H9 (cell line): Measurements from ENCODE around the gene TBR1. TPM values are rescaled to one million over a fixed set of nuclear protein-coding genes. Genes with fewer than 3 reads are reported as not detected.

ENCODE experiments used
- DNase-seq: peaks from one replicate; pipeline ENCODE4 v3.0.0-alpha.2; 2017
- H2AFZ ChIP-seq: one replicate; pipeline ENCODE4 v1.6.1; 2013; ENCODE audit warnings: mild to moderate bottlenecking, low read length, control low read depth, moderate library complexity
- H2AK5ac ChIP-seq: 2 replicates; pipeline ENCODE4 v1.6.1; 2013; ENCODE audit warnings: low read length, control low read depth, mixed read lengths; ENCODE audit not compliant: insufficient read length
- H2BK120ac ChIP-seq: one replicate; pipeline ENCODE4 v1.6.1; 2013; ENCODE audit warnings: low read depth, mild to moderate bottlenecking, low read length, control low read depth, inconsistent platforms; ENCODE audit not compliant: poor library complexity, severe bottlenecking
- H2BK12ac ChIP-seq: 2 replicates; pipeline ENCODE4 v1.6.1; 2013; ENCODE audit warnings: low read length, control low read depth, mixed read lengths, low read depth; ENCODE audit not compliant: insufficient read length
- H2BK15ac ChIP-seq: 2 replicates; pipeline ENCODE4 v1.6.1; 2013; ENCODE audit warnings: low read depth, low read length, control low read depth
- H2BK20ac ChIP-seq: one replicate; pipeline ENCODE4 v1.6.1; 2013; ENCODE audit warnings: low read depth, mild to moderate bottlenecking, low read length, control low read depth, inconsistent platforms; ENCODE audit not compliant: poor library complexity, severe bottlenecking
- H2BK5ac ChIP-seq: 2 replicates; pipeline ENCODE4 v1.6.1; 2013; ENCODE audit warnings: low read length, control low read depth, mixed read lengths; ENCODE audit not compliant: insufficient read length
- H3K14ac ChIP-seq: 2 replicates; pipeline ENCODE4 v1.6.1; 2013; ENCODE audit warnings: low read length, control low read depth; ENCODE audit not compliant: insufficient read depth
- H3K18ac ChIP-seq: 2 replicates; pipeline ENCODE4 v1.6.1; 2013; ENCODE audit warnings: low read depth, mild to moderate bottlenecking, mixed read lengths, low read length, control low read depth; ENCODE audit not compliant: insufficient read length
- H3K23ac ChIP-seq: 2 replicates; pipeline ENCODE4 v1.6.1; 2013; ENCODE audit warnings: low read length, control low read depth, mixed read lengths, low read depth; ENCODE audit not compliant: insufficient read length
- H3K23me2 ChIP-seq: 2 replicates; pipeline ENCODE4 v1.6.1; 2013; ENCODE audit warnings: low read depth, mild to moderate bottlenecking, mixed read lengths, low read length, control low read depth; ENCODE audit not compliant: insufficient read length, poor library complexity, severe bottlenecking
- H3K27ac ChIP-seq: 2 replicates; pipeline ENCODE4 v1.5.1; 2013; ENCODE audit warnings: low read length, control low read depth, mixed read lengths, low read depth; ENCODE audit not compliant: insufficient read length
- H3K27me3 ChIP-seq: 2 replicates; pipeline ENCODE4 v1.6.1; 2013; ENCODE audit warnings: low read length, control low read depth, inconsistent platforms; ENCODE audit not compliant: insufficient read depth
- H3K4ac ChIP-seq: 2 replicates; pipeline ENCODE4 v1.6.1; 2013; ENCODE audit warnings: low read depth, mild to moderate bottlenecking, control low read depth, inconsistent platforms, low read length, moderate library complexity
- H3K4me1 ChIP-seq: 2 replicates; pipeline ENCODE4 v1.6.1; 2013; ENCODE audit warnings: low read length, control low read depth, inconsistent platforms; ENCODE audit not compliant: insufficient read depth
- H3K4me2 ChIP-seq: 2 replicates; pipeline ENCODE4 v1.6.1; 2013; ENCODE audit warnings: low read length, control low read depth, mixed read lengths; ENCODE audit not compliant: insufficient read length, insufficient read depth
- H3K56ac ChIP-seq: 2 replicates; pipeline ENCODE4 v1.6.1; 2013; ENCODE audit warnings: low read depth, mild to moderate bottlenecking, mixed read lengths, low read length, control low read depth; ENCODE audit not compliant: insufficient read length
- H3K79me1 ChIP-seq: 2 replicates; pipeline ENCODE4 v1.6.1; 2013; ENCODE audit warnings: low read depth, mild to moderate bottlenecking, moderate library complexity, low read length, control low read depth, inconsistent platforms; ENCODE audit not compliant: insufficient read depth, poor library complexity, severe bottlenecking
- H3K79me2 ChIP-seq: 2 replicates; pipeline ENCODE4 v1.6.1; 2013; ENCODE audit warnings: low read length, control low read depth, inconsistent platforms; ENCODE audit not compliant: insufficient read depth
- H3K9ac ChIP-seq: 2 replicates; pipeline ENCODE4 v1.6.1; 2013; ENCODE audit warnings: low read length, control low read depth, mixed read lengths; ENCODE audit not compliant: insufficient read length; ENCODE audit errors: extremely low read depth
- H3K9me3 ChIP-seq: one replicate; pipeline ENCODE4 v1.6.1; 2013; ENCODE audit warnings: low read depth, low read length, inconsistent platforms; ENCODE audit not compliant: control insufficient read depth
- H3T11ph ChIP-seq: one replicate; pipeline ENCODE4 v1.6.1; 2013; ENCODE audit warnings: mild to moderate bottlenecking, low read length, control low read depth, inconsistent platforms
- H4K20me1 ChIP-seq: one replicate; pipeline ENCODE4 v1.6.1; 2013; ENCODE audit not compliant: control insufficient read depth, insufficient read length, insufficient read depth
- H4K5ac ChIP-seq: 2 replicates; pipeline ENCODE4 v1.6.1; 2013; ENCODE audit warnings: low read depth, mild to moderate bottlenecking, mixed read lengths, low read length, control low read depth; ENCODE audit not compliant: insufficient read length
- H4K8ac ChIP-seq: replicated peaks from 2 replicates; pipeline ENCODE4 v1.6.1; 2013; ENCODE audit warnings: low read length, control low read depth, mixed read lengths, low read depth; ENCODE audit not compliant: insufficient read length
- H4K91ac ChIP-seq: 2 replicates; pipeline ENCODE4 v1.6.1; 2013; ENCODE audit warnings: low read depth, mild to moderate bottlenecking, moderate library complexity, mixed read lengths, low read length, control low read depth; ENCODE audit not compliant: insufficient read length
- H3K27ac Mint-ChIP-seq, 3 experiments: 2 replicates in 2 of 3; 3 replicates in 1 of 3; pipeline ENCODE4 v1.8.0; 2020 to 2021; ENCODE audit warnings: mixed read lengths in 3 of 3, mild to moderate bottlenecking in 1 of 3, moderate library complexity in 1 of 3
- H3K27me3 Mint-ChIP-seq: 2 replicates; pipeline ENCODE4 v1.8.0; 2021; ENCODE audit warnings: low read depth, mild to moderate bottlenecking, moderate library complexity, mixed read lengths
- H3K36me3 Mint-ChIP-seq, 3 experiments: 2 replicates in 2 of 3; 3 replicates in 1 of 3; pipeline ENCODE4 v1.8.0; 2020 to 2021; ENCODE audit warnings: low read depth in 3 of 3, mixed read lengths in 3 of 3; ENCODE audit not compliant: insufficient read depth in 1 of 3
- H3K4me1 Mint-ChIP-seq, 2 experiments: 2 replicates each; pipeline ENCODE4 v1.8.0; 2020; ENCODE audit warnings: mixed read lengths in 2 of 2
- H3K4me3 Mint-ChIP-seq, 2 experiments: 2 replicates in 1 of 2; 3 replicates in 1 of 2; pipeline ENCODE4 v1.8.0; 2020 to 2021; ENCODE audit warnings: mild to moderate bottlenecking in 2 of 2, mixed read lengths in 2 of 2, moderate library complexity in 1 of 2
- H3K9me3 Mint-ChIP-seq, 2 experiments: 2 replicates in 1 of 2; 3 replicates in 1 of 2; pipeline ENCODE4 v1.8.0; 2020; ENCODE audit warnings: mild to moderate bottlenecking in 2 of 2, mixed read lengths in 2 of 2, moderate library complexity in 1 of 2
- CTCF ChIP-seq: fragments of 200-600 bp; sonication (generic); conservative IDR thresholded peaks from 3 replicates; pipeline ENCODE4 v1.8.0; 2021; ENCODE audit warnings: antibody characterized with exemption, mild to moderate bottlenecking
- WGBS: extraction: QIAGEN DNeasy Blood & Tissue Kit; methylation state at CpG from one replicate; pipeline ENCODE4 v1.1.7; 2013; ENCODE audit warnings: missing lambda C conversion rate, low lambda C conversion rate, mixed read lengths; ENCODE audit not compliant: insufficient read length; ENCODE audit errors: extremely low coverage; 5-methylcytosine and 5-hydroxymethylcytosine counted together
- total RNA-seq: library from RNA; stranded (reverse); gene quantifications from 2 replicates; pipeline ENCODE4 v1.2.1, GENCODE V29; 2021

TBR1 gene
- total RNA-seq, 1 experiment from 2014 or later: 0.24 TPM

GRCh38 chr2:161402297-161402696 is 13.8 kb upstream of the TBR1 start:
- Mint-ChIP-seq H3K4me1 (no peaks in the 10 kb centered on the region), H3K4me3 (no peak overlapping the region), H3K27me3 (no peaks in the 10 kb centered on the region), H3K27ac (no peak overlapping the region; a peak in 1 of 7 replicates), H3K36me3 (peaks cover 4 to 12% (median 9%) of the 10 kb centered on the region in 3 experiments; a peak in 5 of 7 replicates), H3K9me3 (no peaks in the 10 kb centered on the region)
- Histone ChIP-seq H2AK5ac (no peak overlapping the region), H4K5ac (no peak overlapping the region), H3K9ac (no peak overlapping the region), H3K27ac (no peak overlapping the region), H2BK12ac (no peak overlapping the region), H3K4ac (no peak overlapping the region), H2AFZ (no peak overlapping the region), H4K8ac (no peak overlapping the region), H3K18ac (no peak overlapping the region), H3K23ac (no peak overlapping the region), H2BK15ac (no peak overlapping the region), H3K79me1 (no peaks in the 10 kb centered on the region), H3K79me2 (no peaks in the 10 kb centered on the region), H3K4me1 (no peaks in the 10 kb centered on the region), H3K27me3 (no peaks in the 10 kb centered on the region), H3K9me3 (no peaks in the 10 kb centered on the region), H2BK20ac (no peak overlapping the region), H3K56ac (no peak overlapping the region), H4K20me1 (no peaks in the 10 kb centered on the region), H4K91ac (no peak overlapping the region), H3K14ac (no peak overlapping the region), H3K23me2 (no peaks in the 10 kb centered on the region), H2BK5ac (no peak overlapping the region), H2BK120ac (no peak overlapping the region), H3K4me2 (no peak overlapping the region), H3T11ph (no peak overlapping the region)
- TF ChIP-seq CTCF: no peak
- DNase-seq: no peak
- WGBS: no CpG with 5 or more reads among the region's 4 CpGs
